Lung microvascular endothelial cell (primary cell): Measurements from ENCODE around the gene EEF1AKMT2. TPM values are rescaled to one million over a fixed set of nuclear protein-coding genes. Genes with fewer than 3 reads are reported as not detected.
A peak's percentile ranks its signal among the peaks of the same experiment; 100 is the strongest.

Source experiments
- DNase-seq, 2 donors: peaks; one replicate each; pipeline versions ENCODE4 v3.0.0 to v3.0.0-alpha.2; 2010; ENCODE audit warnings: low read depth in 2 of 2
- total RNA-seq: library from RNA; depleted of rRNA; stranded (reverse); fragments of >200 nt; gene quantifications from 2 replicates; pipeline ENCODE4 v1.2.1, GENCODE V29; 2014

EEF1AKMT2 gene
- total RNA-seq, 1 donor from 2014 or later = 7.3 TPM

GRCh38 chr10:124737708-124738107 lies 54.0 kb downstream of the EEF1AKMT2 start:
- no peak for DNase-seq

GRCh38 chr10:124737221-124737620 lies 54.5 kb downstream of the EEF1AKMT2 start:
- DNase-seq = no peak

- DNase-seq = peak; percentile 58 to 67
Measured at GRCh38 chr10:124736491-124737136, 55.1 kb downstream of the EEF1AKMT2 start.

GRCh38 chr10:124735491-124736286 lies 56.0 kb downstream of the EEF1AKMT2 start:
- no peak for DNase-seq

GRCh38 chr10:124734311-124735166 lies 57.1 kb downstream of the EEF1AKMT2 start:
- DNase-seq = no peak

- no peak for DNase-seq
Measured at GRCh38 chr10:124733571-124734245, 58.0 kb downstream of the EEF1AKMT2 start.

- no peak for DNase-seq
Measured at GRCh38 chr10:124732931-124733570, 58.6 kb downstream of the EEF1AKMT2 start.

GRCh38 chr10:124731551-124731950 lies 60.1 kb downstream of the EEF1AKMT2 start:
- no peak for DNase-seq

- DNase-seq = no peak
Measured at GRCh38 chr10:124730790-124731189, 60.9 kb downstream of the EEF1AKMT2 start.

GRCh38 chr10:124728830-124729661 lies 62.6 kb downstream of the EEF1AKMT2 start:
- no peak for DNase-seq

GRCh38 chr10:124728071-124728829 lies 63.4 kb downstream of the EEF1AKMT2 start:
- DNase-seq = peak; percentile 26 to 87

GRCh38 chr10:124727361-124727960 lies 64.2 kb downstream of the EEF1AKMT2 start:
- DNase-seq = no peak

GRCh38 chr10:124725791-124726190 lies 65.9 kb downstream of the EEF1AKMT2 start:
- no peak for DNase-seq

- no peak for DNase-seq
Measured at GRCh38 chr10:124725171-124725631, 66.5 kb downstream of the EEF1AKMT2 start.

GRCh38 chr10:124724279-124725027 lies 67.2 kb downstream of the EEF1AKMT2 start:
- DNase-seq = no peak

- DNase-seq = no peak
Measured at GRCh38 chr10:124723826-124724225, 67.9 kb downstream of the EEF1AKMT2 start.

GRCh38 chr10:124722798-124723783 lies 68.6 kb downstream of the EEF1AKMT2 start:
- no peak for DNase-seq
